ENCODE data around the gene RRP1.
A peak's percentile ranks its signal among the peaks of the same experiment; 100 is the strongest.

RRP1 gene

GRCh38 chr21:43805275-43805800 is 16.0 kb downstream of the RRP1 start:
- H3K4me3 ChIP-seq (ENCODE audit: severe bottlenecking), result no peak overlapping the region
- no peak for TF ChIP-seq CTCF (IDR thresholded peaks at IDR 0.05; ENCODE audit: poor library complexity, severe bottlenecking)
- H3K27ac ChIP-seq (ENCODE audit: poor library complexity, severe bottlenecking), result no peak overlapping the region
- H3K4me1 ChIP-seq (ENCODE audit: insufficient read depth, poor library complexity, severe bottlenecking), result no peaks in the 10 kb centered on the region
- H3K27me3 ChIP-seq (ENCODE audit: insufficient read depth, poor library complexity, severe bottlenecking), result no peaks in the 10 kb centered on the region
- ATAC-seq (ENCODE audit: low read depth) (no peak), DNase-seq (ENCODE audit: low spot score) (no peak)
- H3K36me3 ChIP-seq (ENCODE audit: low read depth), result peaks cover 31% of the 10 kb centered on the region
- H3K9me3 ChIP-seq (ENCODE audit: severe bottlenecking), result no peaks in the 10 kb centered on the region

- Histone ChIP-seq H3K36me3 (ENCODE audit: low read depth) (peaks cover 23% of the 10 kb centered on the region), H3K9me3 (ENCODE audit: severe bottlenecking) (no peaks in the 10 kb centered on the region), H3K27ac (ENCODE audit: poor library complexity, severe bottlenecking) (no peak overlapping the region), H3K4me1 (ENCODE audit: insufficient read depth, poor library complexity, severe bottlenecking) (no peaks in the 10 kb centered on the region), H3K4me3 (ENCODE audit: severe bottlenecking) (no peak overlapping the region), H3K27me3 (ENCODE audit: insufficient read depth, poor library complexity, severe bottlenecking) (no peaks in the 10 kb centered on the region)
- ATAC-seq (ENCODE audit: low read depth) (no peak), DNase-seq (ENCODE audit: low spot score) (no peak)
- no peak for TF ChIP-seq CTCF (IDR thresholded peaks at IDR 0.05; ENCODE audit: poor library complexity, severe bottlenecking)
Observed at GRCh38 chr21:43806017-43806710, 16.8 kb downstream of the RRP1 start.

GRCh38 chr21:43808367-43808766 is 19.0 kb downstream of the RRP1 start:
- no peak overlapping the region for H3K4me3 ChIP-seq (ENCODE audit: severe bottlenecking)
- TF ChIP-seq CTCF (IDR thresholded peaks at IDR 0.05; ENCODE audit: poor library complexity, severe bottlenecking), result no peak
- no peak overlapping the region for H3K27ac ChIP-seq (ENCODE audit: poor library complexity, severe bottlenecking)
- no peaks in the 10 kb centered on the region for H3K9me3 ChIP-seq (ENCODE audit: severe bottlenecking)
- DNase-seq (ENCODE audit: low spot score) (no peak), ATAC-seq (ENCODE audit: low read depth) (no peak)
- H3K36me3 ChIP-seq (ENCODE audit: low read depth), result peaks cover 3% of the 10 kb centered on the region; the same call in 1 of the 2 replicates
- H3K4me1 ChIP-seq (ENCODE audit: insufficient read depth, poor library complexity, severe bottlenecking), result peaks cover 15% of the 10 kb centered on the region
- no peaks in the 10 kb centered on the region for H3K27me3 ChIP-seq (ENCODE audit: insufficient read depth, poor library complexity, severe bottlenecking)

GRCh38 chr21:43808832-43809251 is 19.5 kb downstream of the RRP1 start:
- H3K27ac ChIP-seq (ENCODE audit: poor library complexity, severe bottlenecking), result no peak overlapping the region

More at GRCh38 chr21:43808832-43809251, 19.5 kb downstream of the RRP1 start:
- DNase-seq (ENCODE audit: low spot score) (no peak), ATAC-seq (ENCODE audit: low read depth) (0 out of 3 replicates have a peak, but pooled peaks have one; percentile 3)
- peaks cover 15% of the 10 kb centered on the region for H3K4me1 ChIP-seq (ENCODE audit: insufficient read depth, poor library complexity, severe bottlenecking)
- H3K36me3 ChIP-seq (ENCODE audit: low read depth), result peaks cover 3% of the 10 kb centered on the region; the same call in 1 of the 2 replicates
- no peaks in the 10 kb centered on the region for H3K27me3 ChIP-seq (ENCODE audit: insufficient read depth, poor library complexity, severe bottlenecking)
- H3K4me3 ChIP-seq (ENCODE audit: severe bottlenecking), result no peak overlapping the region
- no peak for TF ChIP-seq CTCF (IDR thresholded peaks at IDR 0.05; ENCODE audit: poor library complexity, severe bottlenecking)
- H3K9me3 ChIP-seq (ENCODE audit: severe bottlenecking), result no peaks in the 10 kb centered on the region
